ENCODE data around the gene CSPG4.

Gene CSPG4

GRCh38 chr15:75655931-75656330, 56.7 kb downstream of the CSPG4 start:
- Histone ChIP-seq H3F3A (ENCODE audit: control insufficient read depth, insufficient read depth) (no peaks in the 10 kb centered on the region), H3K79me2 (ENCODE audit: control insufficient read depth, low read length) (no peaks in the 10 kb centered on the region), H3K4me2 (ENCODE audit: low read length) (no peak overlapping the region), H4K20me1 (ENCODE audit: control insufficient read depth, insufficient read depth, low read depth, low read length) (no peaks in the 10 kb centered on the region), H3K4me1 (ENCODE audit: control insufficient read depth, low read length) (no peaks in the 10 kb centered on the region), H3K27ac (ENCODE audit: low read depth, low read length) (no peak overlapping the region), H3K4me3 (ENCODE audit: low read length) (no peak overlapping the region), H3K36me3 (ENCODE audit: control insufficient read depth, low read length) (no peaks in the 10 kb centered on the region), H3K9me2 (replicated peaks; ENCODE audit: control insufficient read depth, low read length) (no peaks in the 10 kb centered on the region), H3K27me3 (ENCODE audit: control insufficient read depth, low read length) (peaks cover 2% of the 10 kb centered on the region; the same call in 1 of the 2 replicates), H3K9me3 (ENCODE audit: control insufficient read depth, insufficient read depth, low read length) (no peaks in the 10 kb centered on the region)
- no peak for TF ChIP-seq EZH2phosphoT487 (IDR thresholded peaks at IDR 0.05; ENCODE audit: borderline replicate concordance, low read length)
- TF ChIP-seq CTCF (IDR thresholded peaks at IDR 0.05; ENCODE audit: low read depth, low read length, poor library complexity, severe bottlenecking) = no peak

- no peak overlapping the region for H3K4me2 ChIP-seq (ENCODE audit: low read length)
- no peaks in the 10 kb centered on the region for H3K36me3 ChIP-seq (ENCODE audit: control insufficient read depth, low read length)
- no peaks in the 10 kb centered on the region for H3K9me2 ChIP-seq (replicated peaks; ENCODE audit: control insufficient read depth, low read length)
- H4K20me1 ChIP-seq (ENCODE audit: control insufficient read depth, insufficient read depth, low read depth, low read length) = no peaks in the 10 kb centered on the region
- no peaks in the 10 kb centered on the region for H3F3A ChIP-seq (ENCODE audit: control insufficient read depth, insufficient read depth)
- H3K4me3 ChIP-seq (ENCODE audit: low read length) = no peak overlapping the region
- H3K79me2 ChIP-seq (ENCODE audit: control insufficient read depth, low read length) = no peaks in the 10 kb centered on the region
- no peak for TF ChIP-seq CTCF (IDR thresholded peaks at IDR 0.05; ENCODE audit: low read depth, low read length, poor library complexity, severe bottlenecking)
- no peak for TF ChIP-seq EZH2phosphoT487 (IDR thresholded peaks at IDR 0.05; ENCODE audit: borderline replicate concordance, low read length)
- H3K9me3 ChIP-seq (ENCODE audit: control insufficient read depth, insufficient read depth, low read length) = no peaks in the 10 kb centered on the region
- H3K27me3 ChIP-seq (ENCODE audit: control insufficient read depth, low read length) = peaks cover 2% of the 10 kb centered on the region; the same call in 1 of the 2 replicates
- H3K4me1 ChIP-seq (ENCODE audit: control insufficient read depth, low read length) = no peaks in the 10 kb centered on the region
- no peak overlapping the region for H3K27ac ChIP-seq (ENCODE audit: low read depth, low read length)
Observed at GRCh38 chr15:75654201-75654907, 58.3 kb downstream of the CSPG4 start.

- no peak overlapping the region for H3K4me3 ChIP-seq (ENCODE audit: low read length)
- H3K9me2 ChIP-seq (replicated peaks; ENCODE audit: control insufficient read depth, low read length) = no peaks in the 10 kb centered on the region
- H3K27ac ChIP-seq (ENCODE audit: low read depth, low read length) = no peak overlapping the region
- H3K4me1 ChIP-seq (ENCODE audit: control insufficient read depth, low read length) = no peaks in the 10 kb centered on the region
- no peaks in the 10 kb centered on the region for H3K79me2 ChIP-seq (ENCODE audit: control insufficient read depth, low read length)
- H3K4me2 ChIP-seq (ENCODE audit: low read length) = no peak overlapping the region
- peaks cover 9% of the 10 kb centered on the region for H3K27me3 ChIP-seq (ENCODE audit: control insufficient read depth, low read length)
- H4K20me1 ChIP-seq (ENCODE audit: control insufficient read depth, insufficient read depth, low read depth, low read length) = no peaks in the 10 kb centered on the region
- no peaks in the 10 kb centered on the region for H3K36me3 ChIP-seq (ENCODE audit: control insufficient read depth, low read length)
- H3F3A ChIP-seq (ENCODE audit: control insufficient read depth, insufficient read depth) = no peaks in the 10 kb centered on the region
- TF ChIP-seq EZH2phosphoT487 (IDR thresholded peaks at IDR 0.05; ENCODE audit: borderline replicate concordance, low read length) (no peak), CTCF (IDR thresholded peaks at IDR 0.05; ENCODE audit: low read depth, low read length, poor library complexity, severe bottlenecking) (no peak)
- H3K9me3 ChIP-seq (ENCODE audit: control insufficient read depth, insufficient read depth, low read length) = no peaks in the 10 kb centered on the region
Observed at GRCh38 chr15:75653347-75653913, 59.2 kb downstream of the CSPG4 start.
